Ecto neural progenitor cell (in vitro differentiated cells): ENCODE data around the gene LGALS9C.
"Not testable (repeated sequence)": the region's sequence is repeated elsewhere in the genome, so short reads cannot be mapped to it uniquely, and the experiment has no call there.

Experiments
- DNase-seq: peaks from one replicate; pipeline ENCODE4 v3.0.0-alpha.2; 2018; ENCODE audit warnings: low spot score

The LGALS9C gene

GRCh38 chr17:18478977-18479595 lies 2.5 kb downstream of the LGALS9C start:
- not testable (repeated sequence) for DNase-seq

DNA sequence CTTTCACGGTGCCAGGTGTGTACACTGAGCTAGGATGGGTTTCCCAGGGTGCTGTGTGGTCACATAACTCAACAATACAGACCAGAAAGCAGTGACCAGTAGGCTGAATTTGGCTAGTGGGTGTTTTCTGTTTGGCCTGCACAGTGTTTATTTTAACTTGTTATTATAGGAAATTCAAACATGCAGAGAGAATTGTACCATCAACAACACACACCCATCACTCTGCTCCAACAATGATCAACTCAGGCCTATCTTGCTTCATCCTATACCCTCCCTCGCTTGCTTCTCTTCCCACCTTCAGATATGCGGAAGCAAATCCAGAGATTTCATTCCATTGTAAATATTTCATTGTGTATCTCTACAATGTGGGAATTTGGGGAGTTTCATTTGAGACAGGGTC lies 5.2 kb downstream of the LGALS9C start:
- DNase-seq = not testable (repeated sequence)

GRCh38 chr17:18485936-18486464 lies 9.4 kb downstream of the LGALS9C start:
- DNase-seq = not testable (repeated sequence)

DNA sequence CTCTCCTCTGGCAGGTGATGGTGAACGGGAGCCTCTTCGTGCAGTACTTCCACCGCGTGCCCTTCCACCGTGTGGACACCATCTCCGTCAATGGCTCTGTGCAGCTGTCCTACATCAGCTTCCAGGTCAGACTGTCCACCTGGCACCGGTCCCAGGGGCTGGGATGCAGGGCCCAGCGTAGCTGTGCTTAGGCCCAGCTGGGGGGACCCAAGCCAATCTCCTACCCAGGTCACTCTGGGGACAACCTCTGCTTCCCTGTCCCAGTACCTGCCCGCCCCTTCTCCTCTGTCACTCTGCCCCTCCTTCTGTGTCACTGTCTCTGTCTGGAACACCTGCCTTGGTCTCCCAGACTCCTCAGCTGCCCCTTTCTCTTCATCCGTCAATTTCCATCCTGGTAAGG lies 11.0 kb downstream of the LGALS9C start:
- not testable (repeated sequence) for DNase-seq

- not testable (repeated sequence) for DNase-seq
Observed at GRCh38 chr17:18488622-18489021, 12.0 kb downstream of the LGALS9C start.

- DNase-seq = not testable (repeated sequence)
Observed at GRCh38 chr17:18490016-18490415, 13.4 kb downstream of the LGALS9C start.

- not testable (repeated sequence) for DNase-seq
Observed at GRCh38 chr17:18492712-18493480, 16.3 kb downstream of the LGALS9C start.

DNA sequence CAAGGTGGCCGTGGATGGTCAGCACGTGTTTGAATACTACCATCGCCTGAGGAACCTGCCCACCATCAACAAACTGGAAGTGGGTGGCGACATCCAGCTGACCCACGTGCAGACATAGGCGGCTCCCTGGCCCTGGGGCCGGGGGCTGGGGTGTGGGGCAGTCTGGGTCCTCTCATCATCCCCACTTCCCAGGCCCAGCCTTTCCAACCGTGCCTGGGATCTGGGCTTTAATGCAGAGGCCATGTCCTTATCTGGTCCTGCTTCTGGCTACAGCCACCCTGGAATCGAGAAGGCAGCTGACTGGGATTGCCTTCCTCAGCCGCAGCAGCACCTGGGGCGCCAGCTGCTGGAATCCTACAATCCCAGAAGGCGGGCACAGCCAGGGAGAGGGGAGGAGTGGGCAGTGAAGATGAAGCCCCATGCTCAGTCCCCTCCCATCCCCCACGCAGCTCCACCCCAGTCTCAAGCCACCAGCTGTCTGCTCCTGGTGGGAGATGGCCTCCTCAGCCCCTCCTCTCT lies 17.7 kb downstream of the LGALS9C start:
- DNase-seq = not testable (repeated sequence)

DNA sequence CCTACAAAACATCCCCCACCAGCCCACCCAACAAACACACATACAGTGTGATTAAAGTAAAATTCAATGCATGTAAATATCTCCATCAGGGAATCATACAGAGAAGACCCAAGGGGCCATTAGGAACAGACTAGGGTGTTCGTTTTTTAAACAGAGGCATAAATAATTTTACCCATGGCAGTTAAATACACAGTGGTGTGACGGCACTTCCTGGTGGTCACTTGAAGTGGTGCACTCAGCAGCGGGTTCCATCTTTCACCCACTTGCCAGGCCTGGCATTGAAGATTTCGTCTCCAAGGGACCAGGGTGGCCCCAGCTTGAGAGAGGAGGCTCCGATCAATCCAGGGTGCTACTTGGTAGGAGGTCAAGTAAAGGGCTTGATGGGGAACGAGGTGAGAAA lies 20.5 kb downstream of the LGALS9C start:
- DNase-seq = not testable (repeated sequence)

DNA sequence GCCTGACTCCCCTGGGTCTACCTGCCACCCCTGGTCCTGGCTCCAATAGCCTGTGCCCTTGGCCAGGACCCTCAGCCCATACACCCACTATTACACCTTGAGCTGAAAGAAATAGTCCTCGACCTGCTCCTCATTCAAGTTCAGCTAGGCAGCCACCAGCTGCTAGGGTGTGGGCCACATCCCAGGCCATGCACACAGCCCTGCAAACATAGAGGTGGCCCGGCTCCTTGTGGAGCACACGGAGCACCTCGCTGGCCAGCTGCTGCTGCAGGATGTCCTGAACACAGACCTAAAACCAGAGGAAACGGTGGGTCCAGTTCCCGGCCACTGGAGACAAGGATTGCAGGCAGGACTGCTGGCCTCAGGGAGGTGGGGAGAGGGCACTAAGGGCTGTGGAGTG lies 22.5 kb downstream of the LGALS9C start:
- DNase-seq = not testable (repeated sequence)

GRCh38 chr17:18499756-18500155 lies 23.2 kb downstream of the LGALS9C start:
- not testable (repeated sequence) for DNase-seq

DNA sequence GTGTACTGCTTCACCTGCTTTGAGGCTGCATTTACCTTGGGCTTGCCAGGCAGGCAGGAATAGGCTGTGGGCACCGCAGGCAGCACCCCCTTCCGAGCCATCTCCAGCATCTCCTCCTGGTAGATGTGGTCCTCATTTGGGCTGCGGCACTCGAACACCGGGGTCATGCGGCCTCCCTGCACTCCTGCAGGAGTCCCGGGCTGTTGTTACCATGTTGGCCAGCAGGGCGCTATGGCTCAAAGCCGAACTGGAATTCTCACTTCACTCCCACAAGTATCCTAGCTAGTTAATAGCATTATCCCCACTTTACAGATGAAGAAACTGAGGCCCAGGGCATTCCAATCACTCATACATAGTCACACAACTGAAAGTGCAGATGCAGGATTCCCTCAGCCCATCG lies 23.7 kb downstream of the LGALS9C start:
- DNase-seq = not testable (repeated sequence)

GRCh38 chr17:18500816-18501215 lies 24.2 kb downstream of the LGALS9C start:
- DNase-seq = not testable (repeated sequence)

DNA sequence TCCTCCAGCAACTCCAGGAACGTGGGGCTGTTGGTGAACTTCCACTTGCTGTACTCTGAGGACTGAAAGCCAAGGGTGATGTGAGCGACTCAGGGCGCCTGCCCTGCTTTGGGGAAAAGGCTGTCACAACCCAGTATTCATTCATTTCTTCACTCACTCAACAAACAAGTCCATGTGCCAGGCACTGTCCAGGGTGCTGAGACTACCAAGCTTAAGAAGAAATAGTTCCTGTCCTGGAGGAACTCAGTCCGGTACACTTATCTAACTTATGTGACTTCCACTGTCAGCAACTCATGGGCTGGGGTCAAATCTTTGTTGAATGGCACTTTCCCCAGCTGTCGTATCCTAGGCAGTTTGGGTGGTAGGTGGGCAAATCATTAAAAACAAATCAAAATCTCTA lies 26.6 kb downstream of the LGALS9C start:
- not testable (repeated sequence) for DNase-seq

- not testable (repeated sequence) for DNase-seq
Observed at GRCh38 chr17:18507729-18508128, 31.1 kb downstream of the LGALS9C start.

DNA sequence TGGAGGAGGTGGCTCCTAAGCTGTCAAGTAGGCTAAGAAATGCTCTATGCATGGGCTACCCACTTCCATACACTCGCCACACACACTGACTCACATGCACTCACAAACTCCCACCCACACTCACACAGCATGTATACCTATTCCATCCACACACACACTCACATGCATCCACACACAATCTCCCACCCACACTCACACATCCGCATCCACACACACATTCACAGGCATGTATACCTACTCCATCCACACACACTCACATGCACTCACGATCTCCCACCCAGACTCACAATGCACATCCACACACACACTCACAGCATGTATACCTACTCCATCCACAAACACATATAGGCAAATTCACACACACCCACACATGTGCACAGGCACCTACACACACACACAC lies 32.1 kb downstream of the LGALS9C start:
- not testable (repeated sequence) for DNase-seq

- not testable (repeated sequence) for DNase-seq
Observed at GRCh38 chr17:18521100-18521499, 44.5 kb downstream of the LGALS9C start.

DNA sequence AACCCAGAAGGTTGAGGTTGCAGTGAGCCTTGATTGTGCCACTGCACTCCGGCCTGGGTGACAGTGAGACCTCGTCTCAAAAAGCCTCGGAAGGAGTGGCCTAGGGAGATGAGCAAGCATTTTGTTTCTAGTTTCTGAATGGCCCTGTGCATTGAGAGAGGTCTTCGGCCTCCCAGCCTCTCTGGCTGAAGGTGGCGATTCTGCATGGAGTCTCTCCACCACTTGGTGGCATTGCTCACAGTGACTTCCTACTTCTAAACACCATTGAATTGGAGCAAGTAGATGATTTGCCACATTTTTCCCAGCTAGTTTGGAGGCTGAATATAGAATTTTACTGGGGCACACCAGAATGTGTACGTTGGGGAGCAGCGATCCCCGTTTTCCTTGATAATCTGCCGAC lies 48.4 kb downstream of the LGALS9C start:
- DNase-seq = not testable (repeated sequence)

DNA sequence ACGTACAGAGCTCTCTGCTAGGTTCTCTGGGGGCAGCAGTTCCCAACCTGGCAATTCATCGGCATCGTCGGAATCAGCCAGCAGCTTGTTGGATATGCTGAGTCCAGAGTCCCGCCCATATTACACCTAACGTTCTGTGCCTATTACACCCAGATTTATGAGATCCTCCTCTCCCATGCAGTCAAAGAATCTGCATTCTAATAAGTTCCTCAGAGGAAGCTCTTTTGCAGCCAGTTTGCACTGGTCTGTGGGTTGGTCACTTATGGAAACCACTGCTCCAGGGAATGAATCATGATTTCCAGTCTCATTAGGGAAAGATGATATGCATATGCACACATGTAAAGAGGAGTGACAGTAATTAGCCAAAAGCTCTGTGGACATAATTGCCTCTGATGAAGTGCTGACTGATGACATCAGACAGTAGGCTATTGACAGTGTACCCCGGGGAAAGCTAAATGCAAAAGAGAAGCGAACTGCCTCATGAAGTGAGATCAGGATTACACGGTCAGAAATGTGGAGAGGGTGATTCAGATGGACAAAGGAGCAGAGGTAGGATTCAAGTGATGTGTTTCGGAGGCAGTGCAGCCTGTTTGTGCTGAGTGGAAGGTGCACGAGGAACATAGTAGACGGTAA lies 49.7 kb downstream of the LGALS9C start:
- DNase-seq = not testable (repeated sequence)

GRCh38 chr17:18527354-18527753 lies 50.8 kb downstream of the LGALS9C start:
- not testable (repeated sequence) for DNase-seq

- DNase-seq = not testable (repeated sequence)
Observed at GRCh38 chr17:18528435-18528834, 51.8 kb downstream of the LGALS9C start.

- DNase-seq = not testable (repeated sequence)
Observed at GRCh38 chr17:18528899-18529500, 52.4 kb downstream of the LGALS9C start.
